Urinary bladder (tissue), 4 donors: ENCODE data around the gene PRR7. TPM values are rescaled to one million over a fixed set of nuclear protein-coding genes. Genes with fewer than 3 reads are reported as not detected.
A peak's percentile ranks its signal among the peaks of the same experiment; 100 is the strongest.

Experiments
- DNase-seq: peaks from one replicate; pipeline ENCODE4 v3.0.0-alpha.2; 2015; ENCODE audit errors: extremely low spot score
- H3K27ac ChIP-seq: one replicate; pipeline ENCODE4 v1.5.1; 2013; ENCODE audit warnings: low read depth, mild to moderate bottlenecking, moderate library complexity
- H3K36me3 ChIP-seq: one replicate; pipeline ENCODE4 v1.6.1; 2013; ENCODE audit warnings: mild to moderate bottlenecking, moderate library complexity; ENCODE audit not compliant: insufficient read depth
- H3K4me1 ChIP-seq: one replicate; pipeline ENCODE4 v1.6.1; 2013; ENCODE audit warnings: mild to moderate bottlenecking, moderate library complexity; ENCODE audit not compliant: insufficient read depth
- H3K4me3 ChIP-seq: one replicate; pipeline ENCODE4 v1.5.1; 2013; ENCODE audit warnings: low read depth, low read length
- WGBS: extraction: QIAGEN DNeasy Blood & Tissue Kit; methylation state at CpG from one replicate; pipeline ENCODE4 v1.1.7; 2013; 5-methylcytosine and 5-hydroxymethylcytosine counted together
- polyA plus RNA-seq: library from polyadenylated mRNA; stranded (reverse); fragments of 200-250 nt; gene quantifications from one replicate; pipeline ENCODE4 v1.2.3, GENCODE V29; 2013
- total RNA-seq: library from RNA; depleted of rRNA; stranded (reverse); fragments of >200 nt; gene quantifications from one replicate; pipeline ENCODE4 v1.2.3, GENCODE V29; 2014
- donor health status: healthy with polysubstance abuse.
- donor health status: healthy.

PRR7 gene
- total and polyA plus RNA-seq, 2 donors: 0.58 to 2.4 TPM

DNA sequence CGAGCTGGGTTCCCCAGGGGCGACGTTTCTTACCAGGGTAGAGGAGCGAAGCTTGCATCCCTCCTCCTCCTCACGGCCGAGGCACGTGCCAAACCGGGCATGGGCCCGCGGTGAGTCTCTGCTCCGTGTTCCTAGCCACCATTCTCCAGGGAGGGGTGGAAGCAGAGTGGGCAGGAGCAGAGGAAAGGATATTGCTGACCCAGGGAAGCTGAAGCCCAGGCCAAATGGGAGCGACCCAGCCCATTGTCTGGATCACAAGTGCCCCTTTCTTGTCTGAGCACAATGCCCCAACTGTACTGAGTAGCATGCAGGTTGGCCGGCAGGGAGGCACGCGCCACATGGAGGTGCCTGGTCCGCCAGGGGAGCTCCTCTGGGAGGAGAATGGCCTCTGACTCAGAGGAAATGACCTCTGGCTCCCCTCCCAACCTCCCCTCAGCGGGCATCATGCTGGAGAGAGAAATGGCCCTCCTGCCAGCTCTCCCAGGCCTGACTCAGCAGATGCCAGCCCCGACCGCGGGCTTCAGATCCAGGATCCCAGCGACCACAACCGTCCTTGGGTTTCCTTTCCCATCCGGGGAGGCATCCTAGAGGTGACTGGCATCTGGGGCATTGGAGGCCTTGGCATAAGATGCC, 1.1 kb downstream of the PRR7 start:
- 24% methylated on average over 23 of the region's 23 CpGs for WGBS
- H3K36me3 ChIP-seq: no peaks in the 10 kb centered on the region
- no peaks in the 10 kb centered on the region for H3K4me1 ChIP-seq
- H3K27ac ChIP-seq: no peak overlapping the region
- peak overlapping the region; percentile 54 for H3K4me3 ChIP-seq
- no peak for DNase-seq

DNA sequence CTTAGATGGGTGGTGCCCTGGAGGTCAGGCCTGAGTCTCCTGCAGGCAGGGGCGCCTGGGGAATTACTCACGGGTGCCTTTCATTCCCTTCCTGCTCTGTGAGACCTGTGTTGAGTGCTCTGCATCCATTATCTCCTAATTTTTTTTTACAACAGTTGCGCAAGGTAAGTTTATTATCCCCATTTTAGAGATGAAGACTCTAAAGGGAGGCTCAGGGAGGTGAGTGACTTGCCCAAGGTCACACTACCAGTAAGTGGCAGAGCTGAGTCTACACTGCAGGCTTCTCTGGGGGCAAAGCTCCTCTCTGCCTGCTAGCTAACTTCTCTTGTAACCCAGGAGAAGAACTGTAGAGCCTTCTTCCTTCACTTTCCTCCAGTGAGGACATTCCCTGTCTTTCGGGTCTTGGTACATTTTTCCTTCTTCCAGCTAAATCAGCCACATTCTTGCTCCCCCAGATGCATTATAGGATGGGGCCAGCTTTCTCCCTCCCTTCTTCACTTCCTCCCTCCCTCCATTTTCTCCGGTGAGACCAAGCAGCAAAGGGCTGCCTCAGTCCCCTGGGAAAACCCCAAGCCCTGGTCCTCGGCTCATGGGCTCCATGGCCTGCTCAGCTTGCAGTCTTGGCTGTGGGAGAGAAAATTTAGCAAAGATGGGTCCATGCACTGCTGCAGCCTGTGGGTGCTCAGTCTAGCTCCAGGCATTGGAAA, 1.8 kb downstream of the PRR7 start:
- Histone ChIP-seq H3K36me3 (no peaks in the 10 kb centered on the region), H3K4me3 (no peak overlapping the region), H3K4me1 (no peaks in the 10 kb centered on the region), H3K27ac (no peak overlapping the region)
- DNase-seq: no peak
- 85% methylated on average over 6 of the region's 6 CpGs for WGBS

GRCh38 chr5:177449140-177450061, 2.8 kb downstream of the PRR7 start:
- no peaks in the 10 kb centered on the region for H3K36me3 ChIP-seq
- no peak overlapping the region for H3K4me3 ChIP-seq
- WGBS: 92% methylated on average over 18 of the region's 18 CpGs
- H3K4me1 ChIP-seq: no peaks in the 10 kb centered on the region
- DNase-seq: no peak
- H3K27ac ChIP-seq: no peak overlapping the region

GRCh38 chr5:177450667-177451424, 4.2 kb downstream of the PRR7 start:
- Histone ChIP-seq H3K36me3 (no peaks in the 10 kb centered on the region), H3K4me3 (no peak overlapping the region), H3K4me1 (no peaks in the 10 kb centered on the region), H3K27ac (no peak overlapping the region)
- 78% methylated on average over 10 of the region's 10 CpGs for WGBS
- DNase-seq: no peak

DNA sequence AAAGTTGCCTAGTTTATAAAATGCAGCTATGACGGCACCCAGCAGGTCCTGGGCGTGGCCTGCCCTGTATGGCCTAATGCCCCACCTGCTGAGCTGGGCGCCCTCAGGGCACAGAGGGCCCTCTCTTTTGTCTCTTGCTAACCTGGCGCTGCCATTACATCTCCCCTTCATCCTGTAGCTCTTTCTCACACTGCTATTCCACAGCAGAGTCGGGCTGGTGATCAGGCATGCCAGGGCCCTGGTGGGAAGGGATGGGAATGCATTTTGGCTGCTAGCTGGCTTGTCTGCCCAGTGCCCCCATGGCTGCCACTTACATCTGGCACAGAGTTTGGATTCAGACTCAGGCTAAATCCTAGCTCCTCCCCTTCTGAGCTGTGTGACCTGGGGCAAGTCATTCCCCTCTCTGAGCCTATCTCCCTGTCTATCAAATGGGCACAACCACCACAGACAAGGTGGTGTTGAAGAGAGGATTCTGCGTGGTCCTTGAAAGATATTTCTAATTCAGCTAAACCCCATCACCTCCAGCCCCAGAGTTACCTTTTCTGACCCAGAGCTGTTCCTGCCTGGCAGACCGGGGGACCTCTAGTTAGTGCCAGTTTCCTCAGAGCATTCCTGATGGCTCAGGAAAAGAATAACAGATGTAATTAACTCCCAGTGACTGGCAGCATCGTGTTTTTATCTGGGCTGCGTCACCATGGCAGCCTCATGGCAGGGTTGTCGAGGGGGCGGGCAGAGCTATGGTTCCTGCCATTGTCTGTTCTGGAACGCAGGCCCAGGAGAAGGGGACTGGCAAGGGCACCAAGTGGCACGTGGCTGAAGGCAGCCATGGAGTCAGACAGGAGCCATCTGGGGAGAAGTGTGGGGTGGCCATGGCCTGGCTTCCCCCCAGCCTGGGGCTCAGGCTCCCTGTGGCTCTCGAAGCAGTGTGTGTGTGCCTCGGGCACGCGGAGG, 6.3 kb downstream of the PRR7 start:
- 81% methylated on average over 17 of the region's 17 CpGs for WGBS
- no peaks in the 10 kb centered on the region for H3K4me1 ChIP-seq

DNA sequence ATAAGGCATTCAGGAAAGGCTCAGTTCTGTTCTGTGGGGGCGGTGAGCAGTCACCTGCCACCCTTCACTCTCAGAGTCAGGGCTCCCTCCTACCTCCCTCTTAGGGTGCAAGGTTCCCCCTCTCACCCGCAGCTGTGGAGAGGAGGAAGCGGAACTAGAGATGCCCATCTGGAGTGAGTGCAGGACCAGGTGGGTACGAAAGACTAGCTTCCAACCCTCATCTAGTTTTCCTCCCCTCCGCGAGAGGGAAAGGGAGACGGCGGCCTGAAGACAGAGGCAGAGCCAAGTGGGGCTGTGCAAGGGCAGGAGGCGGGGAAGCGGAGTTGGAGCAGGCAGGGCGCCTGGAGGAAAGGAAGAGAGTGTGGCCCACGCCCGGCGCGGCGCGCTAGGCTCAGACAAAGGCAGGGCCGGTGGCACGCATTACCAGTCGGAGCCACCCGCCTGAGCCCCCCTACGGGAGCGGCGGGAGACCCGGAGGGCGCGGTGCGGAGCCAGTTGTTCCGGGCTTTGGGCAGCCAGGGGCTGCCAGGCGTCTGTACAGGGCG, 7.3 kb downstream of the PRR7 start:
- H3K4me3 ChIP-seq: no peak overlapping the region
- no peak for DNase-seq
- no peaks in the 10 kb centered on the region for H3K36me3 ChIP-seq
- 7% methylated on average over 31 of the region's 31 CpGs for WGBS
- no peaks in the 10 kb centered on the region for H3K4me1 ChIP-seq
- H3K27ac ChIP-seq: no peak overlapping the region

More for the DNA sequence above, 6.3 kb downstream of the PRR7 start:
- H3K4me3 ChIP-seq: no peak overlapping the region
- H3K36me3 ChIP-seq: no peaks in the 10 kb centered on the region
- no peak overlapping the region for H3K27ac ChIP-seq
- no peak for DNase-seq

DNA sequence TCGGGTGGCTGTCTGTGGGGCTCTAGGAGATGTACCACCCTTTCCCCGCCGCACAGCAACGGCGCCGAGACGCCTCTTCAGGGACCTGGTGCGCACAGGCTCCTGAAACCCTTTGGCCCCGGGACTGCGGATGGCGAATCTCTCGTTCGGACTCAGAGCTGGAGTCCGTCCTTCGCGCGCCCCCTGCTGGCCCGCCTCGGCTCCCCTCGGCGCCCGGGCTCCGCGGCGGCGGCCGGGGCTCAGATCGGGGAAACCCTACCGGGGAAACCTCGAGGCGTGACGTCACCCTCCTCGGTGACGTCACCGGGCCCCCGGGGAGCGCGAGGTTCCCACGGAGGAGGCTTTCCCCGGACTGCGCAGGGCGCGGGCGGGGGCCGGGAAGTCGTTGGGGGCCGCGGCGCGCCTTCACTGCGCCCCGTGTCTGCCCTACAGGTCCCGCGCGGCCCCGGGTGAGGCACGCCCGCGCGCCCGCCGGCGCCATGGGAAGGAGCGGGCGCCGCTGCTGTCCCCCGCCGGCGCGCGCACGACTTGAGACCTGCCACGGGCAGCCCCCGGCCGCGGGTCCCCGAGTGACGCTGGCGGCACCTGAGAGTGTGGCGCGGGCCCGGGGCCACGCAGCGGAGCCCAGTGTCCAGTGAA, 7.9 kb downstream of the PRR7 start:
- DNase-seq: peak; percentile 69
- peak overlapping the region; percentile 12 for H3K27ac ChIP-seq
- no peaks in the 10 kb centered on the region for H3K36me3 ChIP-seq
- WGBS: under 1% methylated on average over 84 of the region's 84 CpGs
- H3K4me1 ChIP-seq: no peaks in the 10 kb centered on the region
- peak overlapping the region; percentile 45 for H3K4me3 ChIP-seq

GRCh38 chr5:177455036-177455660, 8.5 kb downstream of the PRR7 start:
- WGBS: under 1% methylated on average over 80 of the region's 80 CpGs
- no peaks in the 10 kb centered on the region for H3K36me3 ChIP-seq
- H3K4me3 ChIP-seq: peak overlapping the region; percentile 45
- no peak for DNase-seq
- no peak overlapping the region for H3K27ac ChIP-seq
- no peaks in the 10 kb centered on the region for H3K4me1 ChIP-seq

- H3K27ac ChIP-seq: no peak overlapping the region
- H3K4me1 ChIP-seq: no peaks in the 10 kb centered on the region
- peak overlapping the region; percentile 45 for H3K4me3 ChIP-seq
- WGBS: under 1% methylated on average over 76 of the region's 76 CpGs
- DNase-seq: no peak
- no peaks in the 10 kb centered on the region for H3K36me3 ChIP-seq
These were observed 9.3 kb downstream of the PRR7 start for GRCh38 chr5:177455661-177456590.

GRCh38 chr5:177456591-177456964, 10.0 kb downstream of the PRR7 start:
- 28% methylated on average over 12 of the region's 12 CpGs for WGBS
- Histone ChIP-seq H3K4me3 (no peak overlapping the region), H3K27ac (no peak overlapping the region), H3K36me3 (no peaks in the 10 kb centered on the region), H3K4me1 (no peaks in the 10 kb centered on the region)
- DNase-seq: no peak
